CD4-positive, alpha-beta T cell (primary cell): Measurements from ENCODE around the gene ALDH3A2. TPM values are rescaled to one million over a fixed set of nuclear protein-coding genes. Genes with fewer than 3 reads are reported as not detected.

Experiments used
- ATAC-seq: fragments of 200-7000 bp; cut with Tn5 transposase; one replicate; pipeline ENCODE4 v1.10.0; 2022; ENCODE audit warnings: mild to moderate bottlenecking; ENCODE audit not compliant: poor library complexity
- CTCF ChIA-PET: fragments of 350-600 bp; sonication (Branson Sonifier 250); formaldehyde crosslinking; loops from one replicate; lab custom pipeline; 2021; ENCODE audit warnings: antibody characterized with exemption, inconsistent platforms; lab: Charles Lee
- POLR2A ChIA-PET: fragments of 350-600 bp; sonication (Branson Sonifier 250); formaldehyde crosslinking; loops from one replicate; lab custom pipeline; 2021; ENCODE audit warnings: antibody characterized with exemption, inconsistent platforms; lab: Charles Lee
- DNase-seq, 14 experiments: peaks; one replicate each; pipeline ENCODE4 v3.0.0-alpha.2; 2013 to 2020; ENCODE audit warnings: mixed read lengths in 2 of 14
- H3K27ac ChIP-seq, 2 donors: one replicate each; pipeline versions ENCODE4 v1.5.1 to v1.7.0; 2013; ENCODE audit warnings: low read length in 2 of 2, low read depth in 1 of 2, mild to moderate bottlenecking in 1 of 2
- H3K27me3 ChIP-seq, 2 experiments: 1 replicate in 1 of 2; 2 replicates in 1 of 2; pipeline versions ENCODE4 v1.6.1 to v1.7.0; 2013; ENCODE audit warnings: low read length in 2 of 2, control low read depth in 1 of 2, mild to moderate bottlenecking in 1 of 2, moderate library complexity in 1 of 2; ENCODE audit not compliant: insufficient read depth in 2 of 2, control insufficient read depth in 1 of 2
- H3K36me3 ChIP-seq: one replicate; pipeline ENCODE4 v1.6.1; 2013; ENCODE audit warnings: low read length, control low read depth; ENCODE audit not compliant: insufficient read depth
- H3K4me1 ChIP-seq: one replicate; pipeline ENCODE4 v1.6.1; 2013; ENCODE audit warnings: low read length, control low read depth; ENCODE audit not compliant: insufficient read depth
- H3K4me3 ChIP-seq: one replicate; pipeline ENCODE4 v1.5.1; 2013; ENCODE audit warnings: mild to moderate bottlenecking, low read length, moderate library complexity
- H3K9me3 ChIP-seq, 2 experiments: 1 replicate in 1 of 2; 2 replicates in 1 of 2; pipeline versions ENCODE4 v1.6.1 to v1.7.0; 2013; ENCODE audit warnings: low read length in 2 of 2, mild to moderate bottlenecking in 2 of 2, control low read depth in 1 of 2, moderate library complexity in 1 of 2; ENCODE audit not compliant: control insufficient read depth in 1 of 2, insufficient read depth in 1 of 2
- H3K27ac Mint-ChIP-seq: one replicate; pipeline ENCODE4 v1.8.0; 2020; ENCODE audit warnings: mixed read lengths
- H3K27me3 Mint-ChIP-seq: one replicate; pipeline ENCODE4 v1.8.0; 2021; ENCODE audit warnings: mixed read lengths
- H3K36me3 Mint-ChIP-seq: one replicate; pipeline ENCODE4 v1.8.0; 2021; ENCODE audit warnings: low read depth, mixed read lengths
- H3K4me1 Mint-ChIP-seq: one replicate; pipeline ENCODE4 v1.8.0; 2021; ENCODE audit warnings: low read depth, mixed read lengths
- H3K4me3 Mint-ChIP-seq: one replicate; pipeline ENCODE4 v1.8.0; 2020; ENCODE audit warnings: mild to moderate bottlenecking, mixed read lengths
- H3K9me3 Mint-ChIP-seq: one replicate; pipeline ENCODE4 v1.8.0; 2020; ENCODE audit warnings: mixed read lengths
- CTCF ChIP-seq: fragments of 200-600 bp; IDR thresholded peaks from one replicate; pipeline ENCODE4 v1.8.0; 2022; ENCODE audit warnings: antibody characterized with exemption, mild to moderate bottlenecking
- intact Hi-C, 2 experiments: fragments of 100-400 bp; cut with DNase I in 1 of 2; cut with micrococcal nuclease in 1 of 2; formaldehyde crosslinking; loops; one replicate each; pipeline versions ENCODE4 v1.15.1 to v1.9.0; 2023 to 2025; cut with DNase I, micrococcal nuclease
- total RNA-seq, 174 experiments: library from RNA in 2 of 174; stranded (reverse) in 2 of 174; gene quantifications; one replicate each; pipeline ENCODE4 v1.2.3 and lab custom pipeline; 2021 to 2026

Gene ALDH3A2
- total RNA-seq, 2 experiments from 2014 or later = 20.0 to 20.9 TPM

- intact Hi-C loops = no loop called here
- ATAC-seq (no peak), DNase-seq (no peak)
- no peaks in the 10 kb centered on the region for H3K27me3 Mint-ChIP-seq
- H3K9me3 Mint-ChIP-seq = no peaks in the 10 kb centered on the region
- TF ChIP-seq CTCF = no peak
- ChIA-PET CTCF (no interaction called here), POLR2A (no interaction called here)
- no peaks in the 10 kb centered on the region for H3K4me1 ChIP-seq
- H3K9me3 ChIP-seq = no peaks in the 10 kb centered on the region
- H3K36me3 ChIP-seq = no peaks in the 10 kb centered on the region
- H3K27ac ChIP-seq = no peak overlapping the region
- H3K4me3 ChIP-seq = no peak overlapping the region
- H3K27ac Mint-ChIP-seq = no peak overlapping the region
- H3K27me3 ChIP-seq = no peaks in the 10 kb centered on the region
- H3K4me3 Mint-ChIP-seq = no peak overlapping the region
- no peaks in the 10 kb centered on the region for H3K36me3 Mint-ChIP-seq
- no peaks in the 10 kb centered on the region for H3K4me1 Mint-ChIP-seq
Measured at GRCh38 chr17:19709841-19710240, 61.3 kb downstream of the ALDH3A2 start.

DNA sequence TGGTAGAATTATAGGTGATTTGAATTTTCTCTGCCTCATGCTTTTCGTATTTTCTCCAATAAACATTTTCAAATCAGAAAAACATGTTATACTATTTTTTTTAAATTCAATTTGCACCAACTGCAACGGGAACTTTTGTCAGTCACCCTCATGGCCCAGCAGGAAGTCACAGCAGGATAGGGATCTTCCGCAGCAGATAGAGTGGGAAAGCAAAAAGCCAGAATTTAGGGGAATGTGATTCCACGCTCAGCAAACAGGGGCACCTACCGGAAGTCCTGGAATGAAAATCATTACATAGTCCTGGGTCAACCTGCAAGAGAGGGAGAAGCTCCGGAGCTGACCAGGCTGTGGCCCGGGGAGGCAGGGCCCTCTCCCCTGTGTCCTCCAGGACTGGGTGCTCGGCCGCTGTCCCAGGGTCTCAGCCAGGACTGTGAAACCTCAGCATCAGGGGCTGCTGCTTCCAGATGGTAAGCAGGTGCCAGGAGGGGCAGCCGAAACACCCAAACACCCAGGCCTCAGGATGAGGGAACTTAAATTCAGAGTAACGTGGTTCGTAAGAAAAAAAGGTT lies 64.0 kb downstream of the ALDH3A2 start:
- no peak for TF ChIP-seq CTCF
- H3K36me3 ChIP-seq = no peaks in the 10 kb centered on the region

GRCh38 chr17:19713462-19713861 lies 64.9 kb downstream of the ALDH3A2 start:
- no peak for DNase-seq
- Mint-ChIP-seq H3K36me3 (no peaks in the 10 kb centered on the region), H3K27ac (no peak overlapping the region), H3K4me1 (no peaks in the 10 kb centered on the region), H3K9me3 (no peaks in the 10 kb centered on the region), H3K27me3 (no peaks in the 10 kb centered on the region), H3K4me3 (no peak overlapping the region)
- Histone ChIP-seq H3K36me3 (no peaks in the 10 kb centered on the region), H3K9me3 (no peaks in the 10 kb centered on the region), H3K4me1 (no peaks in the 10 kb centered on the region), H3K27ac (no peak overlapping the region), H3K27me3 (no peaks in the 10 kb centered on the region), H3K4me3 (no peak overlapping the region)
- CTCF ChIA-PET = no interaction called here
- ATAC-seq = no peak
- POLR2A ChIA-PET = no interaction called here
- intact Hi-C loops = no loop called here
- TF ChIP-seq CTCF = no peak

More for the DNA sequence above, 64.0 kb downstream of the ALDH3A2 start:
- H3K27me3 ChIP-seq = no peaks in the 10 kb centered on the region
- intact Hi-C loops = no loop called here
- no peaks in the 10 kb centered on the region for H3K4me1 ChIP-seq
- H3K4me3 Mint-ChIP-seq = no peak overlapping the region
- ChIA-PET CTCF (no interaction called here), POLR2A (no interaction called here)
- H3K27me3 Mint-ChIP-seq = no peaks in the 10 kb centered on the region
- H3K4me3 ChIP-seq = no peak overlapping the region
- H3K9me3 Mint-ChIP-seq = no peaks in the 10 kb centered on the region
- no peaks in the 10 kb centered on the region for H3K9me3 ChIP-seq
- H3K27ac ChIP-seq = no peak overlapping the region
- ATAC-seq = no peak
- no peak for DNase-seq
- no peaks in the 10 kb centered on the region for H3K36me3 Mint-ChIP-seq
- H3K27ac Mint-ChIP-seq = no peak overlapping the region
- no peaks in the 10 kb centered on the region for H3K4me1 Mint-ChIP-seq
